HCT116 (cell line): ENCODE measurements around the gene OR6C70.

Source experiments
- CEBPB ChIP-seq: IDR thresholded peaks from 2 replicates; pipeline ENCODE4 v1.6.1; 2012; ENCODE audit warnings: low read depth
- CTCF ChIP-seq, 3 experiments: fragments of 200-600 bp in 1 of 3; sonication (generic) in 1 of 3; IDR thresholded peaks in 2 of 3; conservative IDR thresholded peaks in 1 of 3; 2 replicates each; pipeline ENCODE4 v1.5.1; 2012 to 2017; ENCODE audit warnings: low read depth in 2 of 3, low read length in 2 of 3, antibody characterized with exemption in 1 of 3, borderline replicate concordance in 1 of 3, control low read depth in 1 of 3, mild to moderate bottlenecking in 1 of 3, mixed read lengths in 1 of 3, mixed run types in 1 of 3, moderate library complexity in 1 of 3; ENCODE audit not compliant: insufficient read depth in 1 of 3
- EGR1 ChIP-seq: IDR thresholded peaks from 2 replicates; pipeline ENCODE4 v1.6.1; 2012; ENCODE audit warnings: low read depth
- EZH2phosphoT487 ChIP-seq: fragments of 200-600 bp; IDR thresholded peaks from 2 replicates; pipeline ENCODE4 v1.6.1; 2018; ENCODE audit warnings: antibody characterized with exemption, borderline replicate concordance
- JUND ChIP-seq: IDR thresholded peaks from 2 replicates; pipeline ENCODE4 v1.6.1; 2012
- POLR2A ChIP-seq: IDR thresholded peaks from 2 replicates; pipeline ENCODE4 v1.7.0; 2011; ENCODE audit warnings: borderline replicate concordance; ENCODE audit not compliant: insufficient read depth, insufficient read length; ENCODE audit errors: extremely low read depth
- SRF ChIP-seq: IDR thresholded peaks from 2 replicates; pipeline ENCODE4 v1.6.1; 2012; ENCODE audit warnings: low read depth
- ZBTB33 ChIP-seq: IDR thresholded peaks from 2 replicates; pipeline ENCODE4 v1.6.1; 2011; ENCODE audit warnings: mild to moderate bottlenecking, low read length, moderate library complexity; ENCODE audit not compliant: insufficient replicate concordance; ENCODE audit errors: extremely low read depth
- ZFX ChIP-seq: fragments of 450-650 bp; IDR thresholded peaks from 2 replicates; pipeline ENCODE4 v1.6.1; 2017
- ZNF274 ChIP-seq: fragments of 200-500 bp; sonication (Bioruptor generic); IDR thresholded peaks from 2 replicates; pipeline ENCODE4 v1.6.1; 2014; ENCODE audit warnings: mild to moderate bottlenecking, low read depth, low read length, inconsistent platforms

GRCh38 chr12:55428331-55429243, 41.4 kb downstream of the OR6C70 start:
- TF ChIP-seq CTCF (IDR thresholded peaks at IDR 0.05 in 2 of 3, conservative IDR thresholded peaks at IDR 0.05 in 1 of 3; ENCODE audit: borderline replicate concordance in 1 of 3, insufficient read depth in 1 of 3, low read depth in 2 of 3, low read length in 2 of 3) = no peak
- TF ChIP-seq ZFX = no peak
- no peak for TF ChIP-seq ZNF274
- TF ChIP-seq ZBTB33 = no peak
- no peak for TF ChIP-seq EZH2phosphoT487
- TF ChIP-seq POLR2A = no peak
- TF ChIP-seq JUND = no peak
- TF ChIP-seq EGR1 = no peak
- TF ChIP-seq SRF = no peak
- no peak for TF ChIP-seq CEBPB
